ENCODE results near the gene ENPP3. TPM values are rescaled to one million over a fixed set of nuclear protein-coding genes. Genes with fewer than 3 reads are reported as not detected.

ENPP3 gene
- total and polyA plus RNA-seq, 2 of the 13 experiments (the other 11 are each of a cell fraction or from before 2014, with no cell fraction given), result 40.0 to 75.4 TPM

DNA sequence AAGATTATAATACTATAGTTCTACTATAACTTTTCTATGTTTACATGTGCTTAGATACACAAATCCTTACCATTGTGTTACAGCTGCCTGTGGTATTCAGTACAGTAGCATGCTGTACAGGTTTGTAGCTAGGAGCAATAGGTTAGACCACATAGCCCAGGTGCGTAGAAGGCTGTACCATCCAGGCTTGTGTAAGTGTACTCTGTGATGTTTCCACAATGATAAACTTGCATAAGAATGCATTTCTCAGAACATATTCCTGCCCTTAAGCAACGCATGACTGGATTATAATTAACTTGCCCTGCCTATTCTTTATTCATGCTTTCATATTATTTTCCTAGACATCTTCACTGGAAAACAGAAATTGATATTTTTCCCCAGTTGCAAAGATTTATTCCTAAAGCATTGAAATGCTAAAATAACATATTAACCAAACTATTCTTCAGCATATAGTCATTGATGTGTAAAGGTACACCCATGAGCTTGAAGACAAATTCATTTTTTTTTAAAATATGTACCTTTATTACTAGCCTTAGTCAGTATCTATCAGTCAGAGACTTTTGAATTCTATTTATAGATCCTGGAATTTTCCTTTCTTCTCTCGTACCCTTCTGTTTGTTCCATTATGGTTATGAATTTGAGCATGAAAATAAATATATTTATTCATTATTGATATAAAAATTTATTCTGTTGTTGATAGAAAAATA, 80.9 kb downstream of the ENPP3 start (continued):
- TF ChIP-seq JUNB (CRISPR knock-in tag; IDR thresholded peaks at IDR 0.05; ENCODE audit: borderline replicate concordance) (no peak), XRCC5 (optimal IDR thresholded peaks at IDR 0.05; ENCODE audit: low read length) (no peak), DNMT3B (CRISPR knock-in tag; conservative IDR thresholded peaks at IDR 0.05) (no peak), ZNF841 (CRISPR knock-in tag; IDR thresholded peaks at IDR 0.05; ENCODE audit: borderline replicate concordance) (no peak)
- TF ChIP-seq, protein P1, sequence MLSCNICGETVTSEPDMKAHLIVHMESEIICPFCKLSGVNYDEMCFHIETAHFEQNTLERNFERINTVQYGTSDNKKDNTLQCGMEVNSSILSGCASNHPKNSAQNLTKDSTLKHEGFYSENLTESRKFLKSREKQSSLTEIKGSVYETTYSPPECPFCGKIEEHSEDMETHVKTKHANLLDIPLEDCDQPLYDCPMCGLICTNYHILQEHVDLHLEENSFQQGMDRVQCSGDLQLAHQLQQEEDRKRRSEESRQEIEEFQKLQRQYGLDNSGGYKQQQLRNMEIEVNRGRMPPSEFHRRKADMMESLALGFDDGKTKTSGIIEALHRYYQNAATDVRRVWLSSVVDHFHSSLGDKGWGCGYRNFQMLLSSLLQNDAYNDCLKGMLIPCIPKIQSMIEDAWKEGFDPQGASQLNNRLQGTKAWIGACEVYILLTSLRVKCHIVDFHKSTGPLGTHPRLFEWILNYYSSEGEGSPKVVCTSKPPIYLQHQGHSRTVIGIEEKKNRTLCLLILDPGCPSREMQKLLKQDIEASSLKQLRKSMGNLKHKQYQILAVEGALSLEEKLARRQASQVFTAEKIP (CRISPR knock-in tag; IDR thresholded peaks at IDR 0.05; ENCODE audit: borderline replicate concordance), result no peak

DNA sequence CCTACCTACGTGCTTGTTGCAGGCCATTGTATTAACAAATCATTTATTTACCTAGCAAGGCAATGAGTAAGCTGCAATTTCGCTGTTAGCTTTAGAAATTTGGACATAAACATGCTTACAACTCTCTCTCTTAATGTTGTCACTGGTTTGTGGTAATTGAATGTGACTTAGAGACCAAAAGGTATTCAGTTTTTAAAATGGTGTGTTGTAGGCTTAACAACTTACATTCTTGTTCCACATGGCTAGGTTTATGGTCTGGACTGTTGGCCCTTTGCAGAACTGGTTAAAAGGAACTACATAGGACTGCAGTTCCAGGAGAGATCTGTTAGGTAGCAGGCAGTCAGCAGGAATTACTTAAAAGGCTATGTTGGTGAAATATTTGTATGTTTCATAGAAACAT, 84.1 kb downstream of the ENPP3 start:
- DNase-seq (ENCODE audit: low spot score) (no peak), ATAC-seq (no peak), FAIRE-seq (no peak)
- H3K79me2 ChIP-seq (ENCODE audit: insufficient read depth, low read length), result no peaks in the 10 kb centered on the region
- in situ Hi-C loops (cut with HindIII; ENCODE audit: extremely low pct_ligation_motif_present, low pct_unique_long_range_greater_than_20kb), result no loop called here
- no TSS peak for BruUV-seq (replicated peaks)
- H3K4me2 ChIP-seq (ENCODE audit: low read depth, low read length), result no peak overlapping the region
- no peak overlapping the region for H2AFZ ChIP-seq (ENCODE audit: low read length)
- no peak overlapping the region for H3K9ac ChIP-seq (ENCODE audit: insufficient read depth, low read depth, low read length)
- no peaks in the 10 kb centered on the region for H3K27me3 ChIP-seq (ENCODE audit: control insufficient read depth in 1 of 2, insufficient read depth in 2 of 2, low read length in 2 of 2)
- no peak for TF ChIP-seq MED13 (CRISPR knock-in tag; IDR thresholded peaks at IDR 0.05)
- TF ChIP-seq HOXA7 (CRISPR knock-in tag; IDR thresholded peaks at IDR 0.05), result no peak
- no peak for TF ChIP-seq SP2 (CRISPR knock-in tag; IDR thresholded peaks at IDR 0.05)
- TF ChIP-seq NFKBIZ (CRISPR knock-in tag; IDR thresholded peaks at IDR 0.05), result no peak
- no peak for TF ChIP-seq ZNF577 (CRISPR knock-in tag; IDR thresholded peaks at IDR 0.05; ENCODE audit: borderline replicate concordance, low read depth)
- TF ChIP-seq FOSL1 (CRISPR knock-in tag; IDR thresholded peaks at IDR 0.05; ENCODE audit: borderline replicate concordance), result no peak
- no peak for TF ChIP-seq ZNF367 (CRISPR knock-in tag; IDR thresholded peaks at IDR 0.05; ENCODE audit: borderline replicate concordance)
- TF ChIP-seq, protein P2, sequence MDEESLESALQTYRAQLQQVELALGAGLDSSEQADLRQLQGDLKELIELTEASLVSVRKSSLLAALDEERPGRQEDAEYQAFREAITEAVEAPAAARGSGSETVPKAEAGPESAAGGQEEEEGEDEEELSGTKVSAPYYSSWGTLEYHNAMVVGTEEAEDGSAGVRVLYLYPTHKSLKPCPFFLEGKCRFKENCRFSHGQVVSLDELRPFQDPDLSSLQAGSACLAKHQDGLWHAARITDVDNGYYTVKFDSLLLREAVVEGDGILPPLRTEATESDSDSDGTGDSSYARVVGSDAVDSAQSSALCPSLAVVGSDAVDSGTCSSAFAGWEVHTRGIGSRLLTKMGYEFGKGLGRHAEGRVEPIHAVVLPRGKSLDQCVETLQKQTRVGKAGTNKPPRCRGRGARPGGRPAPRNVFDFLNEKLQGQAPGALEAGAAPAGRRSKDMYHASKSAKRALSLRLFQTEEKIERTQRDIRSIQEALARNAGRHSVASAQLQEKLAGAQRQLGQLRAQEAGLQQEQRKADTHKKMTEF (CRISPR knock-in tag; IDR thresholded peaks at IDR 0.05), result no peak
- TF ChIP-seq GTF3A (CRISPR knock-in tag; conservative IDR thresholded peaks at IDR 0.05), result no peak
- TF ChIP-seq ZNF569 (CRISPR knock-in tag; IDR thresholded peaks at IDR 0.05; ENCODE audit: borderline replicate concordance), result no peak
- H3K9me3 ChIP-seq (ENCODE audit: low read length), result peaks cover 1% of the 10 kb centered on the region; the same call in 1 of the 2 replicates
- ChIA-PET CTCF (ENCODE audit: low intra/inter-chr PET ratio, low total read pairs) (no interaction called here), POLR2A (no interaction called here)
- WGBS (ENCODE audit: low lambda C conversion rate), result 94% methylated on average over 2 of the region's 2 CpGs
- intact Hi-C loops (cut with micrococcal nuclease; ENCODE audit: unreplicated experiment), result no loop called here
- H3K36me3 ChIP-seq (replicated peaks in 1 of 2; ENCODE audit: control insufficient read depth in 1 of 2, insufficient read depth in 2 of 2, low read length in 2 of 2), result peaks cover 18 to 60% of the 10 kb centered on the region in 2 experiments
- no peak overlapping the region for H3K4me3 ChIP-seq (replicated peaks in 1 of 3; ENCODE audit: insufficient read depth in 1 of 3, low read depth in 2 of 3, low read length in 3 of 3)
- H4K20me1 ChIP-seq (ENCODE audit: insufficient read depth, low read length), result no peaks in the 10 kb centered on the region; the same call in 1 of the 2 replicates
- no peaks in the 10 kb centered on the region for H3K4me1 ChIP-seq (ENCODE audit: insufficient read depth, low read length)
- H3K27ac ChIP-seq (ENCODE audit: extremely low read length, insufficient read depth, low read length), result no peak overlapping the region
